B cell (primary cell): ENCODE data around the gene ZNF423. TPM values are rescaled to one million over a fixed set of nuclear protein-coding genes. Genes with fewer than 3 reads are reported as not detected.

Experiments
- ATAC-seq: fragments of 200-7000 bp; cut with Tn5 transposase; one replicate; pipeline ENCODE4 v1.10.0; 2021; ENCODE audit warnings: low read depth, mild to moderate bottlenecking, moderate number of reproducible peaks, moderate library complexity
- CTCF ChIA-PET: fragments of 350-600 bp; sonication (Branson Sonifier 250); formaldehyde crosslinking; loops from one replicate; lab custom pipeline; 2021; ENCODE audit warnings: antibody characterized with exemption, inconsistent platforms; lab: Charles Lee
- POLR2A ChIA-PET: fragments of 350-600 bp; sonication (Branson Sonifier 250); formaldehyde crosslinking; loops from one replicate; lab custom pipeline; 2021; ENCODE audit warnings: antibody characterized with exemption; lab: Charles Lee
- DNase-seq: peaks from one replicate; pipeline ENCODE4 v3.0.0; 2013
- H2AFZ ChIP-seq: 2 replicates; pipeline ENCODE4 v1.6.1; 2012; ENCODE audit warnings: mild to moderate bottlenecking, low read depth, low read length; ENCODE audit not compliant: insufficient read depth, poor library complexity, severe bottlenecking
- H3K27ac ChIP-seq, 2 donors: 1 replicate in 1 of 2; 2 replicates in 1 of 2; pipeline ENCODE4 v1.5.1; 2012 to 2013; ENCODE audit warnings: low read length in 2 of 2, mild to moderate bottlenecking in 2 of 2, moderate library complexity in 1 of 2
- H3K27me3 ChIP-seq, 4 experiments: fragments of 200-600 bp in 1 of 4; sonication (generic) in 1 of 4; replicated peaks in 1 of 4; 1 replicate in 2 of 4; 2 replicates in 2 of 4; pipeline versions ENCODE4 v1.6.1 to v1.7.0; 2013 to 2016; ENCODE audit warnings: low read length in 3 of 4, mild to moderate bottlenecking in 2 of 4, mixed read lengths in 1 of 4, moderate library complexity in 1 of 4; ENCODE audit not compliant: insufficient read depth in 4 of 4, control insufficient read depth in 3 of 4; ENCODE audit errors: control extremely low read depth in 1 of 4
- H3K36me3 ChIP-seq, 2 experiments: replicated peaks in 1 of 2; 1 replicate in 1 of 2; 2 replicates in 1 of 2; pipeline versions ENCODE4 v1.6.1 to v1.7.1; 2013; ENCODE audit warnings: low read length in 1 of 2; ENCODE audit not compliant: insufficient read depth in 2 of 2, control insufficient read depth in 1 of 2; ENCODE audit errors: control extremely low read depth in 1 of 2, extremely low read depth in 1 of 2
- H3K4me1 ChIP-seq, 2 donors: fragments of 200-600 bp in 1 of 2; sonication (generic) in 1 of 2; 1 replicate in 1 of 2; 2 replicates in 1 of 2; pipeline versions ENCODE4 v1.5.1 to v1.6.1; 2013 to 2017; ENCODE audit warnings: low read length in 2 of 2; ENCODE audit not compliant: control insufficient read depth in 2 of 2, insufficient read depth in 2 of 2
- H3K4me2 ChIP-seq: replicated peaks from 2 replicates; pipeline ENCODE3; 2012; ENCODE audit warnings: mild to moderate bottlenecking, low read depth, low read length; ENCODE audit not compliant: poor library complexity, severe bottlenecking
- H3K4me3 ChIP-seq, 5 experiments: fragments of 200-600 bp in 1 of 5; sonication (generic) in 1 of 5; 1 replicate in 3 of 5; 2 replicates in 2 of 5; pipeline versions ENCODE4 v1.5.1 to v1.7.0; 2011 to 2016; ENCODE audit warnings: low read length in 4 of 5, mild to moderate bottlenecking in 4 of 5, low read depth in 2 of 5, control low read depth in 1 of 5, moderate library complexity in 1 of 5; ENCODE audit not compliant: insufficient read depth in 1 of 5; ENCODE audit errors: control extremely low read depth in 1 of 5, extremely low read depth in 1 of 5
- H3K79me2 ChIP-seq: fragments of 200-600 bp; sonication (generic); one replicate; pipeline ENCODE4 v1.6.0; 2016; ENCODE audit warnings: low read length; ENCODE audit not compliant: control insufficient read depth, insufficient read depth
- H3K9ac ChIP-seq: fragments of 200-600 bp; sonication (generic); 2 replicates; pipeline ENCODE4 v1.6.1; 2017; ENCODE audit warnings: mild to moderate bottlenecking, low read length, moderate library complexity
- H3K9me3 ChIP-seq, 3 donors: one replicate each; pipeline versions ENCODE4 v1.6.1 to v1.7.1; 2013; ENCODE audit warnings: low read length in 2 of 3; ENCODE audit not compliant: control insufficient read depth in 2 of 3, insufficient read depth in 1 of 3; ENCODE audit errors: control extremely low read depth in 1 of 3
- H4K20me1 ChIP-seq: 2 replicates; pipeline ENCODE4 v1.6.0; 2012; ENCODE audit warnings: mild to moderate bottlenecking, low read length; ENCODE audit not compliant: insufficient read depth, control insufficient read depth, poor library complexity, severe bottlenecking
- H3K27ac Mint-ChIP-seq: one replicate; pipeline ENCODE4 v1.8.0; 2021; ENCODE audit warnings: mixed read lengths
- H3K27me3 Mint-ChIP-seq: one replicate; pipeline ENCODE4 v1.8.0; 2021; ENCODE audit warnings: mixed read lengths
- H3K4me1 Mint-ChIP-seq: one replicate; pipeline ENCODE4 v1.8.0; 2021; ENCODE audit warnings: mixed read lengths
- H3K4me3 Mint-ChIP-seq: one replicate; pipeline ENCODE4 v1.8.0; 2021; ENCODE audit warnings: mixed read lengths
- H3K9me3 Mint-ChIP-seq: one replicate; pipeline ENCODE4 v1.8.0; 2022; ENCODE audit warnings: mixed read lengths; ENCODE audit not compliant: insufficient read depth
- EZH2 ChIP-seq: IDR thresholded peaks from 2 replicates; pipeline ENCODE4 v1.6.1; 2012; ENCODE audit warnings: borderline replicate concordance, low read depth, mild to moderate bottlenecking, moderate library complexity, low read length; ENCODE audit not compliant: insufficient read depth, poor library complexity, severe bottlenecking
- WGBS: methylation state at CpG from one replicate; pipeline ENCODE4 v1.1.5; 2013; ENCODE audit warnings: missing lambda C conversion rate; ENCODE audit not compliant: insufficient coverage; 5-methylcytosine and 5-hydroxymethylcytosine counted together
- intact Hi-C: fragments of 100-400 bp; cut with micrococcal nuclease; formaldehyde crosslinking; loops from one replicate; pipeline ENCODE4 v1.10.0; 2022
- polyA plus RNA-seq: library from polyadenylated mRNA; depleted of rRNA; stranded (reverse); fragments of >200 nt; gene quantifications from 2 replicates; pipeline ENCODE4 v1.2.3, GENCODE V29; 2012
- total RNA-seq, 2 donors: library from RNA; stranded (reverse); fragments of 120-200 nt in 1 of 2; gene quantifications; 1 replicate in 1 of 2; 2 replicates in 1 of 2; pipeline versions ENCODE4 v1.2.3 to v1.2.4, GENCODE V29; 2013 to 2022
- TF ChIP-seq, protein P1 (sequence below): fragments of 200-600 bp; IDR thresholded peaks from one replicate; pipeline ENCODE4 v1.8.0; 2022; ENCODE audit warnings: antibody characterized with exemption, mild to moderate bottlenecking

ZNF423 gene
- total and polyA plus RNA-seq, 2 donors (not counting 1 experiment from before 2014, with no cell fraction given): not detected

DNA sequence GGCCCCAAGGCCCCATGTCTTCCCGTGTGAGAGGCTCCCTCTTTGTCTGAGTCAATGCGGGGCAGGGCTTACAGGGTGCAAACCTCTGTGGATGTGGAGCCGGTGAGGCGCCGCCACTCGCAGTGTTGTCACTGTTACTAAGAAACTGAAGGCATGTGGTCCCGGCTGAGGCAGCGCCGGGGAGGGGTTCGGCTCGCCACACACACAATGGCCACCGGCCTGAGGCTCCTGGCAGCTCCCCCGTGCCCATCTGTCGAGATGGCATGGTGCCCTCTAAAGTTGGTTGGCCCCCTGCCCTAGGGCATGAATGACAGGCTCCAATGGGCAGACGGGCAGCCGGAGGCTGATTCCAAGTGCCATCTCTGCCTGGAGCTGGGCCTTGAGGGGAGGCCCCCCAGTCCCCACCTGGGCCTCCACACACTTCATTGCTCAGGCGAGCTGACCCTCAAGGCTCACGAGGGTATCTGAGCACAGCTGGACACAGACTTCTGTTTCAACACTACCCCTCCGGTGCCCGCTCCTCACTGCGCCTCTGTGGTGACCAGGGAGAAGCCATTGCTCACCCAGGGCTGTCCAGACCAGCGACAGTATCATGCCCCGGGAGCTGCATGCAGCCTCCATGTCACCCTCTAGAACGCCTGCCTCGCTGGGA is 345.1 kb downstream of the ZNF423 start:
- no peaks in the 10 kb centered on the region for H3K27me3 ChIP-seq
- Mint-ChIP-seq H3K27me3 (no peaks in the 10 kb centered on the region), H3K27ac (no peak overlapping the region), H3K4me3 (no peak overlapping the region), H3K9me3 (peaks cover 3% of the 10 kb centered on the region), H3K4me1 (no peaks in the 10 kb centered on the region)
- no peak overlapping the region for H3K4me3 ChIP-seq
- H3K4me2 ChIP-seq: no peak overlapping the region
- no peaks in the 10 kb centered on the region for H3K4me1 ChIP-seq
- no peaks in the 10 kb centered on the region for H3K9me3 ChIP-seq
- H3K79me2 ChIP-seq: no peaks in the 10 kb centered on the region
- 86% methylated on average over 23 of the region's 25 CpGs for WGBS
- H3K36me3 ChIP-seq: no peaks in the 10 kb centered on the region
- no peak overlapping the region for H2AFZ ChIP-seq
- H3K9ac ChIP-seq: no peak overlapping the region
- no peak overlapping the region for H3K27ac ChIP-seq
- H4K20me1 ChIP-seq: no peaks in the 10 kb centered on the region
- CTCF ChIA-PET: no interaction called here
- no peak for TF ChIP-seq EZH2
- TF ChIP-seq, protein P1, sequence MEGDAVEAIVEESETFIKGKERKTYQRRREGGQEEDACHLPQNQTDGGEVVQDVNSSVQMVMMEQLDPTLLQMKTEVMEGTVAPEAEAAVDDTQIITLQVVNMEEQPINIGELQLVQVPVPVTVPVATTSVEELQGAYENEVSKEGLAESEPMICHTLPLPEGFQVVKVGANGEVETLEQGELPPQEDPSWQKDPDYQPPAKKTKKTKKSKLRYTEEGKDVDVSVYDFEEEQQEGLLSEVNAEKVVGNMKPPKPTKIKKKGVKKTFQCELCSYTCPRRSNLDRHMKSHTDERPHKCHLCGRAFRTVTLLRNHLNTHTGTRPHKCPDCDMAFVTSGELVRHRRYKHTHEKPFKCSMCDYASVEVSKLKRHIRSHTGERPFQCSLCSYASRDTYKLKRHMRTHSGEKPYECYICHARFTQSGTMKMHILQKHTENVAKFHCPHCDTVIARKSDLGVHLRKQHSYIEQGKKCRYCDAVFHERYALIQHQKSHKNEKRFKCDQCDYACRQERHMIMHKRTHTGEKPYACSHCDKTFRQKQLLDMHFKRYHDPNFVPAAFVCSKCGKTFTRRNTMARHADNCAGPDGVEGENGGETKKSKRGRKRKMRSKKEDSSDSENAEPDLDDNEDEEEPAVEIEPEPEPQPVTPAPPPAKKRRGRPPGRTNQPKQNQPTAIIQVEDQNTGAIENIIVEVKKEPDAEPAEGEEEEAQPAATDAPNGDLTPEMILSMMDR: no peak
- intact Hi-C loops: no loop called here
- POLR2A ChIA-PET: no interaction called here
- DNase-seq: no peak
- no peak for ATAC-seq

DNA sequence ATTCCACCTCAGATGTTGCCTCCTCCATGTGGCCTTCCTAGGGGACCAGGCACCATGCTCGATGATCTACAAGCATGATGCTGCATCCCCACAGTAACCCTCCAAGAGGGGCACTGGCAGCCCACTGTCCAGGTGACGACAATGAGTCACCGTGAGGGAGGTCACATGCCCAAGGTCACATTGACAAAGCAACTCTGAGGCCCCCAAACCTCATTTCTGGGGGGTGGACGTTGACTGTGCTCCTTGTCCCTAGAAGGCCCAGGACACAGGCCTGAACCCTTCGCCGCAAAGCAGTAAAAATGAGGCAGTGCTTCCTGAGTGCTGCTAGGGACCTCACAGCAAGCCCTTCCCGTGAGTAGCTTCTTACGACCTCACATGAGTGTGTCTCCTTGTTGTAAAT is 345.8 kb downstream of the ZNF423 start:
- Histone ChIP-seq H3K9ac (no peak overlapping the region), H2AFZ (no peak overlapping the region), H3K4me1 (no peaks in the 10 kb centered on the region), H3K27ac (no peak overlapping the region), H3K4me2 (no peak overlapping the region), H3K79me2 (no peaks in the 10 kb centered on the region), H3K36me3 (no peaks in the 10 kb centered on the region), H3K4me3 (no peak overlapping the region), H4K20me1 (no peaks in the 10 kb centered on the region), H3K27me3 (no peaks in the 10 kb centered on the region), H3K9me3 (no peaks in the 10 kb centered on the region)
- ATAC-seq: no peak
- intact Hi-C loops: no loop called here
- Mint-ChIP-seq H3K4me3 (no peak overlapping the region), H3K27ac (no peak overlapping the region), H3K27me3 (no peaks in the 10 kb centered on the region), H3K9me3 (peaks cover 3% of the 10 kb centered on the region), H3K4me1 (no peaks in the 10 kb centered on the region)
- ChIA-PET CTCF (no interaction called here), POLR2A (no interaction called here)
- DNase-seq: no peak
- TF ChIP-seq, protein P1: no peak
- TF ChIP-seq EZH2: no peak
- 82% methylated on average over 8 of the region's 8 CpGs for WGBS
